ENCODE measurements around the gene SNX8. TPM values are rescaled to one million over a fixed set of nuclear protein-coding genes. Genes with fewer than 3 reads are reported as not detected.

Gene SNX8
- total and polyA plus RNA-seq, 2 donors (not counting 3 experiments of a cell fraction or from before 2014, with no cell fraction given): 24.5 to 50.3 TPM

DNA sequence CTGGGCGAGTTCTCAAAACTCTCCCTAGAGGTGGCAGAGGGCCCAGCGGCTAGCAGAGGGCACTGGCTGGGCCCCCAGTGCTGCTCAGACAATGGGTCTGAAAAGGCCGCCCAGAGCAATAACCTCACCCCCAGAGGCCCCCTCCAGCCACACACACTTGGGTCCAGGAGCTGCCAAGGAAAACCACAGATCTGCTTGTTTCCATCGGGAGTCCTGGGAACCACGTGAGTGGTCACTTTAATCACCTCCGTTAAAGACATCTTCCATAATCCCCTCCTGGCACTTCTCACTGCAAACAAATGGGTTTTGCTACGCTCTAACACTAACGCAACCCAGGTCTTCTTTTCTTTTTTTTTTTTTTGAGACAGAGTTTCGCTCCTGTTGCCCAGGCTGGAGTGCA lies 42.2 kb downstream of the SNX8 start:
- no peaks in the 10 kb centered on the region for H3K9me3 ChIP-seq (replicated peaks; ENCODE audit: control insufficient read depth, insufficient read depth, low read length)
- H3K27me3 ChIP-seq (ENCODE audit: control insufficient read depth in 2 of 2, insufficient read depth in 2 of 2, low read length in 2 of 2): no peaks in the 10 kb centered on the region
- dilution Hi-C loops (cut with MboI; ENCODE audit: extremely low pct_ligation_motif_present, low sequenced_read_pairs) (no loop called here), intact Hi-C loops (cut with micrococcal nuclease) (no loop called here)
- TF ChIP-seq FOS (IDR thresholded peaks at IDR 0.05; ENCODE audit: borderline replicate concordance, insufficient read depth, low read length): no peak
- TF ChIP-seq EZH2 (IDR thresholded peaks at IDR 0.05; ENCODE audit: borderline replicate concordance, low read depth, low read length, severe bottlenecking): no peak
- TF ChIP-seq, protein P1, sequence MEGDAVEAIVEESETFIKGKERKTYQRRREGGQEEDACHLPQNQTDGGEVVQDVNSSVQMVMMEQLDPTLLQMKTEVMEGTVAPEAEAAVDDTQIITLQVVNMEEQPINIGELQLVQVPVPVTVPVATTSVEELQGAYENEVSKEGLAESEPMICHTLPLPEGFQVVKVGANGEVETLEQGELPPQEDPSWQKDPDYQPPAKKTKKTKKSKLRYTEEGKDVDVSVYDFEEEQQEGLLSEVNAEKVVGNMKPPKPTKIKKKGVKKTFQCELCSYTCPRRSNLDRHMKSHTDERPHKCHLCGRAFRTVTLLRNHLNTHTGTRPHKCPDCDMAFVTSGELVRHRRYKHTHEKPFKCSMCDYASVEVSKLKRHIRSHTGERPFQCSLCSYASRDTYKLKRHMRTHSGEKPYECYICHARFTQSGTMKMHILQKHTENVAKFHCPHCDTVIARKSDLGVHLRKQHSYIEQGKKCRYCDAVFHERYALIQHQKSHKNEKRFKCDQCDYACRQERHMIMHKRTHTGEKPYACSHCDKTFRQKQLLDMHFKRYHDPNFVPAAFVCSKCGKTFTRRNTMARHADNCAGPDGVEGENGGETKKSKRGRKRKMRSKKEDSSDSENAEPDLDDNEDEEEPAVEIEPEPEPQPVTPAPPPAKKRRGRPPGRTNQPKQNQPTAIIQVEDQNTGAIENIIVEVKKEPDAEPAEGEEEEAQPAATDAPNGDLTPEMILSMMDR (IDR thresholded peaks at IDR 0.05; ENCODE audit: extremely low read depth in 1 of 2, insufficient read depth in 1 of 2, low read depth in 1 of 2, low read length in 2 of 2): no peak
- no peak for TF ChIP-seq POLR2AphosphoS5 (IDR thresholded peaks at IDR 0.05; ENCODE audit: insufficient read depth, low read depth, low read length)
- no peak for TF ChIP-seq JUN (IDR thresholded peaks at IDR 0.05; ENCODE audit: borderline replicate concordance, insufficient read depth, insufficient read length, low read depth)
- no peak for TF ChIP-seq MYC (IDR thresholded peaks at IDR 0.05; ENCODE audit: low read depth, low read length)
- TF ChIP-seq, protein P2, sequence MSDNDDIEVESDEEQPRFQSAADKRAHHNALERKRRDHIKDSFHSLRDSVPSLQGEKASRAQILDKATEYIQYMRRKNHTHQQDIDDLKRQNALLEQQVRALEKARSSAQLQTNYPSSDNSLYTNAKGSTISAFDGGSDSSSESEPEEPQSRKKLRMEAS (IDR thresholded peaks at IDR 0.05; ENCODE audit: insufficient read depth, insufficient read length): no peak
- no peak for TF ChIP-seq POLR2A (IDR thresholded peaks at IDR 0.05; ENCODE audit: low read depth, low read length)
- no peak for TF ChIP-seq GATA2 (IDR thresholded peaks at IDR 0.05; ENCODE audit: insufficient read depth, insufficient read length, low read depth, low read length)
- H2AFZ ChIP-seq (ENCODE audit: low read depth, low read length): no peak overlapping the region
- no peaks in the 10 kb centered on the region for H4K20me1 ChIP-seq (replicated peaks; ENCODE audit: control insufficient read depth, extremely low read depth, insufficient read depth, low read length)
- ChIA-PET POLR2A (no interaction called here), CTCF (no interaction called here)
- peaks cover 3% of the 10 kb centered on the region for H3K4me1 ChIP-seq (ENCODE audit: control insufficient read depth, extremely low read depth, insufficient read depth, low read length)
- no peak overlapping the region for H3K4me2 ChIP-seq (ENCODE audit: insufficient read depth, low read length)
- no peak overlapping the region for H3K9ac ChIP-seq (replicated peaks; ENCODE audit: extremely low read depth, insufficient read depth, low read length)
- H3K9me1 ChIP-seq (replicated peaks; ENCODE audit: control insufficient read depth, extremely low read depth, insufficient read depth, low read length): no peaks in the 10 kb centered on the region
- no peak overlapping the region for H3K4me3 ChIP-seq (replicated peaks in 1 of 3; ENCODE audit: insufficient read depth in 1 of 3, low read depth in 1 of 3, low read length in 3 of 3)
- no TSS peak for BruUV-seq (replicated peaks)
- DNase-seq (ENCODE audit: low read depth, low spot score): no peak
- FAIRE-seq: no peak
- peaks cover 0 to 6% of the 10 kb centered on the region in 2 experiments for H3K36me3 ChIP-seq (ENCODE audit: control insufficient read depth in 2 of 2, extremely low read depth in 1 of 2, insufficient read depth in 2 of 2, low read length in 2 of 2)
- no peak overlapping the region for H3K27ac ChIP-seq (ENCODE audit: insufficient read depth, low read depth, low read length)
- H3K79me2 ChIP-seq (ENCODE audit: control insufficient read depth, insufficient read depth, low read length): no peaks in the 10 kb centered on the region

All from endothelial cell of umbilical vein (primary cell).